Neural crest cell (in vitro differentiated cells): ENCODE data around the gene GH2. TPM values are rescaled to one million over a fixed set of nuclear protein-coding genes. Genes with fewer than 3 reads are reported as not detected.

ENCODE experiments used
- DNase-seq: peaks from one replicate; pipeline ENCODE4 v3.0.0; 2021; ENCODE audit warnings: low read depth, mixed read lengths, low spot score
- H3K27ac Mint-ChIP-seq: one replicate; pipeline ENCODE4 v1.8.0; 2021; ENCODE audit warnings: mild to moderate bottlenecking, mixed read lengths; ENCODE audit not compliant: unreplicated experiment
- H3K27me3 Mint-ChIP-seq: 2 replicates; pipeline ENCODE4 v1.8.0; 2021; ENCODE audit warnings: low read depth, mild to moderate bottlenecking, mixed read lengths
- H3K36me3 Mint-ChIP-seq: 2 replicates; pipeline ENCODE4 v1.8.0; 2021; ENCODE audit warnings: low read depth, mild to moderate bottlenecking, mixed read lengths
- H3K4me1 Mint-ChIP-seq: 2 replicates; pipeline ENCODE4 v1.8.0; 2021; ENCODE audit warnings: mixed read lengths
- H3K4me3 Mint-ChIP-seq: one replicate; pipeline ENCODE4 v1.8.0; 2021; ENCODE audit warnings: mild to moderate bottlenecking, mixed read lengths
- H3K9me3 Mint-ChIP-seq: 2 replicates; pipeline ENCODE4 v1.8.0; 2021; ENCODE audit warnings: mixed read lengths
- long read RNA-seq: library from polyadenylated mRNA; unstranded; transcript quantifications from one replicate; pipeline ENCODE4 v2.0.0, GENCODE V29; 2020
- total RNA-seq: library from RNA; stranded (reverse); gene quantifications from 2 replicates; pipeline ENCODE4 v1.2.1, GENCODE V29; 2021
- TF ChIP-seq, protein P1 (sequence below): fragments of 200-600 bp; sonication (generic); conservative IDR thresholded peaks from 2 replicates; pipeline ENCODE4 v1.5.0; 2021; ENCODE audit warnings: antibody characterized with exemption, mild to moderate bottlenecking

Gene GH2
- total RNA-seq, result not detected in 2 replicates
- long read RNA-seq, result 0 reads

DNA sequence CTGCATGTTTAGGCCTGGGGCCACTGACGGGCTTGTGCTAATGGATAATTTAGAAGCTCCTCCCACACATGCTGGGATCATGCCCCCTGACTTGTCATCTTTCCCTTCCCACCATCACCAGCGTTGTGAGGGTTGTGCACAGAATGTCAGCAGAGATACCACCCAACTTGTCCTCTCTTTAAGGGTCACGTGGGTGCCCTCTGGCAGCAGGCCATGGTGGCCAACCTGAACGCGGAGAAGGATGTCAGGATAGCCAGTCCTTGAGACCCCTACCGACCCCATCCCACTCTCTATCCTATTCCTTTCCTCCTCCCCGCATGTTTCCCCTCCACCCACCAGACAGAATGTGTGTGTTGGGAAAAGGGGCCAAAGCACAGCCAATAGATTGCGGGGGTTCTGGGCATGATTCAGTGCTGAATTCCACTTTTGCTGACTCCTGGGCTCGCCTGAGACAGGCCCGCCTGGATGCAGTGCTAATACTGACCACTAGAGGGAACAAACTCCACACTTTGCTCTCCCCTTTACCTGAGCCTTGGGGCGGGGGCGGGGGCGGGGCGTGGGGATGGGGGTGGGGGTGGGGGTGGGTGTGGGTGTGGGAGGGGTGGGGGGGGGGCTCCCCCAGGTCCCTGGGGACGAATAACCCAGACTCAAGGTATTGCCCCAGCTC lies at the start of gene GH2:
Gene GH2, minus strand, starts transcription at position 10 of the 667 bp plus-strand sequence. CDS start 143 bp downstream, outside the sequence.
- TF ChIP-seq, protein P1, sequence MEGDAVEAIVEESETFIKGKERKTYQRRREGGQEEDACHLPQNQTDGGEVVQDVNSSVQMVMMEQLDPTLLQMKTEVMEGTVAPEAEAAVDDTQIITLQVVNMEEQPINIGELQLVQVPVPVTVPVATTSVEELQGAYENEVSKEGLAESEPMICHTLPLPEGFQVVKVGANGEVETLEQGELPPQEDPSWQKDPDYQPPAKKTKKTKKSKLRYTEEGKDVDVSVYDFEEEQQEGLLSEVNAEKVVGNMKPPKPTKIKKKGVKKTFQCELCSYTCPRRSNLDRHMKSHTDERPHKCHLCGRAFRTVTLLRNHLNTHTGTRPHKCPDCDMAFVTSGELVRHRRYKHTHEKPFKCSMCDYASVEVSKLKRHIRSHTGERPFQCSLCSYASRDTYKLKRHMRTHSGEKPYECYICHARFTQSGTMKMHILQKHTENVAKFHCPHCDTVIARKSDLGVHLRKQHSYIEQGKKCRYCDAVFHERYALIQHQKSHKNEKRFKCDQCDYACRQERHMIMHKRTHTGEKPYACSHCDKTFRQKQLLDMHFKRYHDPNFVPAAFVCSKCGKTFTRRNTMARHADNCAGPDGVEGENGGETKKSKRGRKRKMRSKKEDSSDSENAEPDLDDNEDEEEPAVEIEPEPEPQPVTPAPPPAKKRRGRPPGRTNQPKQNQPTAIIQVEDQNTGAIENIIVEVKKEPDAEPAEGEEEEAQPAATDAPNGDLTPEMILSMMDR, result peak; percentile 62
- Mint-ChIP-seq H3K4me3 (no peak within 1 kb of the TSS), H3K27ac (no peak within 1 kb of the TSS), H3K27me3 (peaks cover 13% of the 10 kb centered on the region), H3K36me3 (no peaks in the 10 kb centered on the region), H3K9me3 (no peaks in the 10 kb centered on the region), H3K4me1 (peaks cover 2% of the 10 kb centered on the region)
- DNase-seq, result peak; percentile 69

GRCh38 chr17:63930951-63931575 lies 49.3 kb upstream of the GH2 start:
- H3K4me3 Mint-ChIP-seq, result no peak overlapping the region
- H3K27me3 Mint-ChIP-seq, result no peaks in the 10 kb centered on the region
- H3K27ac Mint-ChIP-seq, result peak overlapping the region; percentile 23
- TF ChIP-seq, protein P1, result no peak
- DNase-seq, result no peak
- H3K9me3 Mint-ChIP-seq, result no peaks in the 10 kb centered on the region
- no peaks in the 10 kb centered on the region for H3K36me3 Mint-ChIP-seq
- H3K4me1 Mint-ChIP-seq, result peaks cover 6% of the 10 kb centered on the region

DNA sequence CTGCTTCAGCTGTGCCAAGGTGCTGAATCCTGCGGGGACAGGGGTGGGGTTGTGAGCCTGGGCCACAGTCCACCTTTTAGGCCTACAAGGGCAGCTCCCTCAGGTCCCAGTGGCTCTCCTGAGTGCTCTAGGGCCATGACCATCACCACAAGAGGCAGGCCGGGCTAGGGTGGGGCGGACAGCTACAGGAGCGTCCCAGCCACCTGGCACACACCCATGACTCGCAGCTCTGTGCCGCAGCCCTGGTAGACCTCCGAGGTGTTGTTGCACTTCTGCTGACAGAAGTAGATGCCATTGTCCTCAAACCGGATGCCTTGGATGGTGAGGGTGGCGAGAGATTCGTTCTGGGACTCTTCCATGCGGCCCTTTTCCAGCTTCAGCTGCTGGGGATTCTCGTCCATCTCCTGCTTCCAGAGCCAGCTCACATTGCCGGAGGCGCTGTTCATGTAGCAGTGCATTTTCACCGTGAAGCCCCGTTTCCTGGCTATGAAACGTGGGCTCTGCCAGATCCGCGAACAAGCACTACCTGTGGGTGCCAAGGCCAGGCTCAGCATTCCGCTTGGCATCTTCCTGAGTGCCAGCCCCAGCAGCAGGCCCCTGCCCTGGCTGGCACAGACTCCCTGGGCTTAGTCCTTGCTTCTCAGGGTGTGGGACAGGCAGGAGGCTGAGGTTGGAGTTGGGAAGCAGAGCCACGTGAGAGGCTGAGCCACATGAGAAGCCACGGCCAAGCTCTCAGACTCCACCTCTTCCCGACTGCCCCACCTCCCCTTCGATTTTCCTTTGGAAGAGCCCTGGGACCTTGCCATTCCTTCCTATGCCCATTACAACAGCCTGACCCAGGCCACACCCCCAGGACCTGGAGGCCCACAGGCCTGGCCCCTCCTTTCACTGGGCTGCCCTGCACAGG lies 48.4 kb upstream of the GH2 start:
- no peak overlapping the region for H3K4me3 Mint-ChIP-seq
- peaks cover 6% of the 10 kb centered on the region for H3K4me1 Mint-ChIP-seq
- TF ChIP-seq, protein P1, result no peak
- no peak overlapping the region for H3K27ac Mint-ChIP-seq
- H3K9me3 Mint-ChIP-seq, result no peaks in the 10 kb centered on the region
- DNase-seq, result no peak
- H3K36me3 Mint-ChIP-seq, result no peaks in the 10 kb centered on the region
- no peaks in the 10 kb centered on the region for H3K27me3 Mint-ChIP-seq

- Mint-ChIP-seq H3K9me3 (no peaks in the 10 kb centered on the region), H3K4me1 (peaks cover 6% of the 10 kb centered on the region), H3K27ac (no peak overlapping the region), H3K36me3 (no peaks in the 10 kb centered on the region), H3K27me3 (no peaks in the 10 kb centered on the region), H3K4me3 (no peak overlapping the region)
- TF ChIP-seq, protein P1, result no peak
- no peak for DNase-seq
Observed at GRCh38 chr17:63928966-63929695, 47.4 kb upstream of the GH2 start.

DNA sequence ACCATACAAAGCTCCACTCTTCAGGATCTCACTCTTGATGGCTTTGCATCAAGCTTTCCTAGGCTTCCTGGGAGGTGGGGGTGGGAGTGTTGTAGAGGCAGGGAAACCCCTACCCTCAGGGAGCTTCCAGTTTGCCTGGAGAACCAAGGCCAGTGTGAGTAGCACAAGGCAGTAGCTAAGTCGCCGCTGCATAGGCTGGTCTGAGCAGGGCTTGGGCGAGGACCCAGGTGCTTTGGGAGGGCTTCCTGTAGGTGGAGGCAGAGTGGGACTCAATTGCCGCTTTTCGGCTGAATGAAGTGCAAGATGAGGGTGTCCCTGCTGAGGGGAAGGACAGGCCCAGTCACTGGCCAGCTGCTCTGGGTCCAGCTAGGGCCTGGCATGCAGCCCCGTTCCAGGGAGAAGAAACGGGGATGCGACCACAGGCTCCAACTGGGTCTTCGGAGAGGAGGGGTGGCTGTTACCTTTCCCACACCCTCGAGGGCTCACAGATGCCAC lies 46.5 kb upstream of the GH2 start:
- TF ChIP-seq, protein P1, result no peak

More for the DNA sequence above, 46.5 kb upstream of the GH2 start:
- no peak overlapping the region for H3K4me3 Mint-ChIP-seq
- no peak for DNase-seq
- H3K27me3 Mint-ChIP-seq, result no peaks in the 10 kb centered on the region
- H3K4me1 Mint-ChIP-seq, result peaks cover 6% of the 10 kb centered on the region
- H3K9me3 Mint-ChIP-seq, result no peaks in the 10 kb centered on the region
- H3K36me3 Mint-ChIP-seq, result no peaks in the 10 kb centered on the region
- H3K27ac Mint-ChIP-seq, result no peak overlapping the region
